Hepatocyte (in vitro differentiated cells): ENCODE data around the gene TIFAB. TPM values are rescaled to one million over a fixed set of nuclear protein-coding genes. Genes with fewer than 3 reads are reported as not detected.

Experiments used
- DNase-seq: peaks from one replicate; pipeline ENCODE4 v3.0.0-alpha.2; 2016; ENCODE audit warnings: low spot score
- H2AFZ ChIP-seq: fragments of 200-600 bp; sonication (generic); 2 replicates; pipeline ENCODE4 v1.6.0; 2016; ENCODE audit warnings: antibody characterized with exemption, mild to moderate bottlenecking
- H3K27ac ChIP-seq: fragments of 200-600 bp; sonication (generic); 2 replicates; pipeline ENCODE4 v1.5.1; 2016; ENCODE audit warnings: mild to moderate bottlenecking
- H3K27me3 ChIP-seq: fragments of 200-600 bp; sonication (generic); 2 replicates; pipeline ENCODE4 v1.6.1; 2016
- H3K36me3 ChIP-seq: fragments of 200-600 bp; sonication (generic); replicated peaks from 2 replicates; pipeline ENCODE4 v1.5.1; 2016; ENCODE audit warnings: low read depth; ENCODE audit not compliant: insufficient read depth
- H3K4me1 ChIP-seq: fragments of 200-600 bp; sonication (generic); 2 replicates; pipeline ENCODE4 v1.5.1; 2016; ENCODE audit warnings: mild to moderate bottlenecking, moderate library complexity; ENCODE audit not compliant: insufficient read depth
- H3K4me2 ChIP-seq: fragments of 200-600 bp; sonication (generic); 2 replicates; pipeline ENCODE4 v1.6.0; 2016
- H3K4me3 ChIP-seq: fragments of 200-600 bp; sonication (generic); 2 replicates; pipeline ENCODE4 v1.5.1; 2016; ENCODE audit warnings: mild to moderate bottlenecking
- H3K79me2 ChIP-seq: fragments of 200-600 bp; sonication (generic); 2 replicates; pipeline ENCODE4 v1.6.0; 2017; ENCODE audit warnings: mild to moderate bottlenecking
- H3K9me2 ChIP-seq: fragments of 200-600 bp; sonication (generic); replicated peaks from 2 replicates; pipeline ENCODE4 v1.6.0; 2017; ENCODE audit warnings: mild to moderate bottlenecking; ENCODE audit not compliant: insufficient read depth
- H3K9me3 ChIP-seq: fragments of 200-600 bp; sonication (generic); 2 replicates; pipeline ENCODE4 v1.5.1; 2016; ENCODE audit warnings: low read depth, mild to moderate bottlenecking
- H4K20me1 ChIP-seq: fragments of 200-600 bp; sonication (generic); 2 replicates; pipeline ENCODE4 v1.6.0; 2016; ENCODE audit warnings: mild to moderate bottlenecking; ENCODE audit not compliant: insufficient read depth, poor library complexity, severe bottlenecking
- CTCF ChIP-seq: fragments of 200-600 bp; sonication (generic); IDR thresholded peaks from 2 replicates; pipeline ENCODE4 v1.5.1; 2016; ENCODE audit warnings: antibody characterized with exemption, mild to moderate bottlenecking; ENCODE audit not compliant: poor library complexity
- EZH2 ChIP-seq: fragments of 200-600 bp; sonication (generic); IDR thresholded peaks from 2 replicates; pipeline ENCODE4 v1.6.1; 2016; ENCODE audit warnings: antibody characterized with exemption, mild to moderate bottlenecking, borderline replicate concordance
- EZH2phosphoT487 ChIP-seq: fragments of 200-600 bp; sonication (generic); IDR thresholded peaks from one replicate; pipeline ENCODE4 v1.6.1; 2018; ENCODE audit warnings: antibody characterized with exemption, mild to moderate bottlenecking, low read depth, moderate library complexity; ENCODE audit not compliant: unreplicated experiment, severe bottlenecking
- WGBS: methylation state at CpG from one replicate; pipeline ENCODE4 v1.1.6; 2016; ENCODE audit warnings: low lambda C conversion rate; ENCODE audit errors: missing lambda C conversion rate; 5-methylcytosine and 5-hydroxymethylcytosine counted together
- polyA plus RNA-seq: library from polyadenylated mRNA; unstranded; fragments of >200 nt; fragmentation: Nextera tagmentation; extraction: Ambion mirVana; gene quantifications from 2 replicates; pipeline ENCODE4 v1.2.1, GENCODE V29; 2016
- total RNA-seq: library from RNA; depleted of rRNA; stranded (reverse); fragments of >200 nt; gene quantifications from 2 replicates; pipeline ENCODE4 v1.2.3, GENCODE V29; 2014

Gene TIFAB
- total and polyA plus RNA-seq, 2 experiments from 2014 or later, result not detected

GRCh38 chr5:135448071-135448739 lies 3.9 kb downstream of the TIFAB start:
- 72% methylated on average over 9 of the region's 9 CpGs for WGBS
- Histone ChIP-seq H3K27me3 (no peaks in the 10 kb centered on the region), H3K4me1 (no peaks in the 10 kb centered on the region), H3K79me2 (no peaks in the 10 kb centered on the region), H3K4me2 (no peak overlapping the region), H3K36me3 (no peaks in the 10 kb centered on the region), H4K20me1 (no peaks in the 10 kb centered on the region), H3K27ac (no peak overlapping the region), H3K9me3 (no peaks in the 10 kb centered on the region), H3K4me3 (no peak overlapping the region), H3K9me2 (no peaks in the 10 kb centered on the region), H2AFZ (no peak overlapping the region)
- no peak for DNase-seq
- TF ChIP-seq EZH2, result no peak
- TF ChIP-seq CTCF, result no peak
- TF ChIP-seq EZH2phosphoT487, result no peak

GRCh38 chr5:135447298-135447929 lies 4.7 kb downstream of the TIFAB start, which contains the start of gene DCANP1:
Gene DCANP1 (minus strand): TSS chr5:135447348. CDS start chr5:135447108, 240 bp downstream.
- no peaks in the 10 kb centered on the region for H4K20me1 ChIP-seq

GRCh38 chr5:135446615-135447014 lies 5.5 kb downstream of the TIFAB start:
- H3K9me2 ChIP-seq, result no peaks in the 10 kb centered on the region
- H3K27ac ChIP-seq, result no peak overlapping the region
- no peaks in the 10 kb centered on the region for H4K20me1 ChIP-seq
- no peak overlapping the region for H2AFZ ChIP-seq
- no peaks in the 10 kb centered on the region for H3K36me3 ChIP-seq
- no peak overlapping the region for H3K4me3 ChIP-seq
- peaks cover 10% of the 10 kb centered on the region for H3K4me1 ChIP-seq
- WGBS, result 64% methylated on average over 7 of the region's 7 CpGs
- no peaks in the 10 kb centered on the region for H3K27me3 ChIP-seq
- H3K79me2 ChIP-seq, result no peaks in the 10 kb centered on the region
- no peak overlapping the region for H3K4me2 ChIP-seq
- TF ChIP-seq EZH2phosphoT487 (no peak), CTCF (no peak)
- H3K9me3 ChIP-seq, result no peaks in the 10 kb centered on the region
- no peak for DNase-seq

More at GRCh38 chr5:135447298-135447929, 4.7 kb downstream of the TIFAB start, which contains the start of gene DCANP1:
- no peak for TF ChIP-seq EZH2
- no peak for TF ChIP-seq EZH2phosphoT487
- no peak for TF ChIP-seq CTCF
- H3K9me2 ChIP-seq, result no peaks in the 10 kb centered on the region
- no peaks in the 10 kb centered on the region for H3K27me3 ChIP-seq
- no peaks in the 10 kb centered on the region for H3K9me3 ChIP-seq
- no peak within 1 kb of the TSS for H3K4me2 ChIP-seq
- H3K4me3 ChIP-seq, result no peak within 1 kb of the TSS
- H3K4me1 ChIP-seq, result peaks cover 4% of the 10 kb centered on the region
- no peaks in the 10 kb centered on the region for H3K36me3 ChIP-seq
- H2AFZ ChIP-seq, result no peak within 1 kb of the TSS
- 88% methylated on average over 5 of the region's 5 CpGs for WGBS
- H3K27ac ChIP-seq, result no peak within 1 kb of the TSS
- no peak for DNase-seq
- H3K79me2 ChIP-seq, result no peaks in the 10 kb centered on the region
